ENCODE measurements around the gene OVOL3.

- TF ChIP-seq CTCF (conservative IDR thresholded peaks at IDR 0.05; ENCODE audit: low read length) (no peak), EZH2phosphoT487 (IDR thresholded peaks at IDR 0.05; ENCODE audit: borderline replicate concordance, low read depth, low read length) (no peak)
These were observed 2.5 kb downstream of the OVOL3 start for GRCh38 chr19:36113425-36113824.

All from OCI-LY7 (cell line).